Calu3 (cell line): ENCODE results near the gene UBE2J2. TPM values are rescaled to one million over a fixed set of nuclear protein-coding genes. Genes with fewer than 3 reads are reported as not detected.

ENCODE experiments used
- BruUV-seq: library from RNA; stranded (reverse); fragments of 400-500 nt; replicated peaks from 2 replicates; lab custom pipeline; 2021; lab: Mats Ljungman, UMichigan
- CTCF ChIA-PET: fragments of 300-600 bp; sonication (Branson Sonifier 250); formaldehyde crosslinking; loops from one replicate; lab custom pipeline; 2022; ENCODE audit warnings: antibody characterized with exemption; lab: Charles Lee
- DNase-seq: peaks from one replicate; pipeline ENCODE4 v3.0.0; 2022
- H3K27ac Mint-ChIP-seq: one replicate; pipeline ENCODE4 v1.8.0; 2022; ENCODE audit warnings: mixed read lengths; ENCODE audit not compliant: unreplicated experiment
- H3K27me3 Mint-ChIP-seq: one replicate; pipeline ENCODE4 v1.8.0; 2022; ENCODE audit warnings: mixed read lengths; ENCODE audit not compliant: unreplicated experiment
- H3K36me3 Mint-ChIP-seq: one replicate; pipeline ENCODE4 v1.8.0; 2022; ENCODE audit warnings: mild to moderate bottlenecking, moderate library complexity, mixed read lengths; ENCODE audit not compliant: insufficient read depth, unreplicated experiment
- H3K4me1 Mint-ChIP-seq: one replicate; pipeline ENCODE4 v1.8.0; 2022; ENCODE audit warnings: mild to moderate bottlenecking, low read depth, mixed read lengths; ENCODE audit not compliant: unreplicated experiment
- H3K4me3 Mint-ChIP-seq: one replicate; pipeline ENCODE4 v1.8.0; 2022; ENCODE audit warnings: mild to moderate bottlenecking, low read depth, moderate library complexity, mixed read lengths; ENCODE audit not compliant: unreplicated experiment
- H3K9me3 Mint-ChIP-seq: one replicate; pipeline ENCODE4 v1.8.0; 2022; ENCODE audit warnings: low read depth, mixed read lengths; ENCODE audit not compliant: unreplicated experiment
- intact Hi-C: fragments of 100-400 bp; cut with micrococcal nuclease; formaldehyde crosslinking; loops from one replicate; pipeline ENCODE4 v1.10.0; 2022; ENCODE audit not compliant: unreplicated experiment
- total RNA-seq: library from RNA; stranded (reverse); gene quantifications from 2 replicates; pipeline ENCODE4 v1.2.3, GENCODE V29; 2022
- TF ChIP-seq, protein P1 (sequence below): fragments of 200-600 bp; IDR thresholded peaks from one replicate; pipeline ENCODE4 v1.8.0; 2022; ENCODE audit warnings: antibody characterized with exemption; ENCODE audit not compliant: unreplicated experiment

The UBE2J2 gene
- total RNA-seq, 1 experiment from 2014 or later = 45.6 TPM

DNA sequence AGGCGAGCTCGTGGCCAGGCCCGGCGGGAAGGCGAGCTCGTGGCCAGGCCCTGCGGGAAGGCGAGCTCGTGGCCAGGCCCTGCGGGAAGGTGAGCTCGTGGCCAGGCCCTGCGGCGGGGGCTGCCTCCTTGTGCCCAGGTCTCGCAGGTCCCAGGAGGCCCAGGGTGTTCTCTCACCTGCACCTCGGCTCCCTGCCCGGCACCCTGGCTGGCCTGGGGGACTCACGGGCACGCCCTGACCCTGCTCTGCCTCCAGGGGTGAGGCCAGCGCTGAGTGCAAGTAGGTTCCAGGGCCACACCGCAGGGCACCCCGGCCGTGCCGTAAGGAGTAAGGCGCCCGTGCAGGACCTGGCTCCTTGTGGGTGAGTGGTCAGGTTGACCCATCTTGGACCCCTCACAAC lies 46.3 kb downstream of the UBE2J2 start:
- CTCF ChIA-PET = no interaction called here
- intact Hi-C loops = no loop called here

DNA sequence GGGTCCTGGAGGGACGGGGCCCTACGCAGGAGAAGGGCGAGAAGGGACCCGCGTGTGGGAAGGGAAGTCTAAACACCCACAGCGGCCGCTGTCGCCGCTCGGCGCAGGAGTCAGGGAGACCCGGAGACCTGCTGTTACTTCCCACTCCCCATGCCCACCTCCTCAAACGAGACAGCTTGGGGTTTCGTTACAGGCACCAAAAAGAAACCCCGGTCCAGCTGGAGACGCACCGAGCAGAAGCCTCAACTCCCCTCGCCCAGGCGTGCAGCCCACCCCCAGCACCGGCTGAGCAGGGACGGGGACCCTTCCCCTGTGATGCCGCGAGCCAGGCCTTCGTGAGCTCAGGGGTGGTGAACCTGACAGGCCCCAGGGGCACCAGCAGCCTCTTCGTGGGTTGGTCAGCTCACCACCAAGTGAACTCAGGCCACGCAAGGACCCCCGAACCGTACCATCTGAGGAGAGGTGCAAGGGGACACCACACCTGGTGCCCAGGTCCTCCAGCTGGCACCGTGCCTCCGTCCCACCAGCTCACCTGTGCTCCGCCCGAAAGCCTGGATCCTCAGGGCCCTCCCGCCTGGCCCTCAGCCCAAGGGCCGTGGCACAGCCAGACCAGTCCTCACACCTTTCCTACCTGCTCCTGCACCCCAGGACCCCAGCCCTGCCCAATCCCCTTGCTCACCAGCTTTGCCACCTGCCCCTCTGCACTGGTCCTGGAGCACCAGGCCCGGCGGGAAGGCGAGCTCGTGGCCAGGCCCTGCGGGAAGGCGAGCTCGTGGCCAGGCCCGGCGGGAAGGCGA lies 46.9 kb downstream of the UBE2J2 start:
- H3K27ac Mint-ChIP-seq = no peak overlapping the region
- peaks cover 47% of the 10 kb centered on the region for H3K36me3 Mint-ChIP-seq
- peaks cover 8% of the 10 kb centered on the region for H3K4me1 Mint-ChIP-seq
- DNase-seq = no peak
- no peaks in the 10 kb centered on the region for H3K27me3 Mint-ChIP-seq
- intact Hi-C loops = no loop called here
- TF ChIP-seq, protein P1, sequence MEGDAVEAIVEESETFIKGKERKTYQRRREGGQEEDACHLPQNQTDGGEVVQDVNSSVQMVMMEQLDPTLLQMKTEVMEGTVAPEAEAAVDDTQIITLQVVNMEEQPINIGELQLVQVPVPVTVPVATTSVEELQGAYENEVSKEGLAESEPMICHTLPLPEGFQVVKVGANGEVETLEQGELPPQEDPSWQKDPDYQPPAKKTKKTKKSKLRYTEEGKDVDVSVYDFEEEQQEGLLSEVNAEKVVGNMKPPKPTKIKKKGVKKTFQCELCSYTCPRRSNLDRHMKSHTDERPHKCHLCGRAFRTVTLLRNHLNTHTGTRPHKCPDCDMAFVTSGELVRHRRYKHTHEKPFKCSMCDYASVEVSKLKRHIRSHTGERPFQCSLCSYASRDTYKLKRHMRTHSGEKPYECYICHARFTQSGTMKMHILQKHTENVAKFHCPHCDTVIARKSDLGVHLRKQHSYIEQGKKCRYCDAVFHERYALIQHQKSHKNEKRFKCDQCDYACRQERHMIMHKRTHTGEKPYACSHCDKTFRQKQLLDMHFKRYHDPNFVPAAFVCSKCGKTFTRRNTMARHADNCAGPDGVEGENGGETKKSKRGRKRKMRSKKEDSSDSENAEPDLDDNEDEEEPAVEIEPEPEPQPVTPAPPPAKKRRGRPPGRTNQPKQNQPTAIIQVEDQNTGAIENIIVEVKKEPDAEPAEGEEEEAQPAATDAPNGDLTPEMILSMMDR = no peak
- H3K4me3 Mint-ChIP-seq = no peak overlapping the region
- H3K9me3 Mint-ChIP-seq = no peaks in the 10 kb centered on the region
- BruUV-seq = no TSS peak
- CTCF ChIA-PET = no interaction called here

More for the DNA sequence above, 46.3 kb downstream of the UBE2J2 start:
- Mint-ChIP-seq H3K27ac (no peak overlapping the region), H3K27me3 (no peaks in the 10 kb centered on the region), H3K9me3 (no peaks in the 10 kb centered on the region), H3K36me3 (peaks cover 50% of the 10 kb centered on the region), H3K4me1 (peaks cover 8% of the 10 kb centered on the region), H3K4me3 (no peak overlapping the region)
- TF ChIP-seq, protein P1 = no peak
- no TSS peak for BruUV-seq
- no peak for DNase-seq

DNA sequence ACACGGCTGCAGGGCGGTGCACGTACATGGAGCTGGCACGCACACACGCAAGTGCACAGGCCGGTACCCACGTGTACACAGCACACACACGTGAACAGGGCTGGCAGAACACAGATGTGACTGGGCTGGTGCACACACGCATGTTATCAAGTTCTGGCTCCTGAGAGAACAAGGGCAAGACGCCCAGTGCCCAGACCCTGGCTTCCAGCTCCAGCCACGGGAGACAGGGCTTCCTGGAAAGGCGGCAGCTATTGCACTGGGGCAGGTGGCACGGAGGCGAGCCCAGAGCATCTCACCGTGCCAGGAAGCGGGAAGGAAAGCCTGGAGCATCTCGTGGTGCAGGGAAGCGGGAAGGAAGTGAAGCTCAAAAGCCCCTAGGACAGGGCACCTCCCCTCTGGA lies 47.7 kb downstream of the UBE2J2 start:
- H3K27ac Mint-ChIP-seq = no peak overlapping the region
- peaks cover 42% of the 10 kb centered on the region for H3K36me3 Mint-ChIP-seq

DNA sequence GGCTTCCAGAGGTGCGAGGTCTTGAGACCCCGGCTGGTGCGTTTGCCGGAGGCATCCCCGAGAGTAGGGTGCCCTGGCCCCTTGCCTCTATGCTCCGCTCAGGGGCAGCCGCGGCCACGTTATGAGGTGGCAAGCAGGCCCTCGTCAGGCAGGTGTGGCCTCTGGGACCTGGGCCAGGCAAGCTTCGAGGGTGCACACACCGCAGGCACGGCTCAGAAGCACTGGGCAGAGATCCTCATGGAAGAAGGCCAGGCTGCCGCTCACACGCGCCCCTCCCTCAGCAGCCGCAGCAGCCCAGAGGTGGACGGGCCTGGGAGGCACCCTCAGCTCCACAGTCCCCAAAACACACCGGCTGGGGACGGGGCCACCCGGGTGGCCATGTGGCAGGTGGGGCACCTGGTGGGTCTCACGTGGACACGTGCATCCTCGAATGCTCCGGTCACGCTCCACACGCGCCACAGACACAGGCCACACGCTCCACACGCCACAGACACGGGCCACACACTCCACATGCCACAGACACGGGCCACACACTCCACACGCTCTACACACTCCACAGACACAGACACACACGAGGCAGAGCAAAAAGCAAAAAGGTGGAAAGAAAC lies 48.3 kb downstream of the UBE2J2 start:
- TF ChIP-seq, protein P1 = no peak
- peaks cover 42% of the 10 kb centered on the region for H3K36me3 Mint-ChIP-seq
- no peak for DNase-seq
- CTCF ChIA-PET = no interaction called here
- BruUV-seq = no TSS peak
- H3K27ac Mint-ChIP-seq = no peak overlapping the region
- no peaks in the 10 kb centered on the region for H3K9me3 Mint-ChIP-seq
- H3K4me3 Mint-ChIP-seq = no peak overlapping the region
- intact Hi-C loops = no loop called here
- H3K27me3 Mint-ChIP-seq = no peaks in the 10 kb centered on the region
- H3K4me1 Mint-ChIP-seq = peaks cover 8% of the 10 kb centered on the region

More for the DNA sequence above, 47.7 kb downstream of the UBE2J2 start:
- BruUV-seq = no TSS peak
- CTCF ChIA-PET = no interaction called here
- no peak for DNase-seq
- Mint-ChIP-seq H3K9me3 (no peaks in the 10 kb centered on the region), H3K27me3 (no peaks in the 10 kb centered on the region), H3K4me3 (no peak overlapping the region), H3K4me1 (peaks cover 8% of the 10 kb centered on the region)
- intact Hi-C loops = no loop called here
- TF ChIP-seq, protein P1 = no peak
